ENCODE results near the gene XPO4.

Gene XPO4

DNA sequence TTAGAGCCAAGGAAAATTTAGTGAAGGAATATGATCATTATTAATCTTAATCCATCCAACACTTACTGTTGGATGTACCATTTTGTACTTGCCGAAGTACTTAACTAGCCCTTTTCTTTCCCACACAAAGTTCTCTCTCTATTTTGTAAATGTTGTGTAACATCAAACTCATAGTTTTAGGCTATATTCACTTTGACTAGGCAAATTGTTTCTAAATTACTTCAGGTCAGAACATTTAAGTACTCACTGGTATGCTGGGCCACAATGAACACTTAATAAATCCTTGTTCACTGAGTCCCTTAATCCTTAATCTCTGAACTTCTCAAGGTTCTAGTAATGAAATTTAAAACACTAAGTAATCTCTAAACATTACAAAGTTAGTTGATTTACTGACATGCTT lies 79.5 kb downstream of the XPO4 start:
- H3K4me2 ChIP-seq (ENCODE audit: low read length): no peak overlapping the region
- H3K9ac ChIP-seq (ENCODE audit: low read length): no peak overlapping the region
- H3K4me1 ChIP-seq (ENCODE audit: low read length): peaks cover under 1% of the 10 kb centered on the region; the same call in 1 of the 2 replicates
- TF ChIP-seq, protein P1, sequence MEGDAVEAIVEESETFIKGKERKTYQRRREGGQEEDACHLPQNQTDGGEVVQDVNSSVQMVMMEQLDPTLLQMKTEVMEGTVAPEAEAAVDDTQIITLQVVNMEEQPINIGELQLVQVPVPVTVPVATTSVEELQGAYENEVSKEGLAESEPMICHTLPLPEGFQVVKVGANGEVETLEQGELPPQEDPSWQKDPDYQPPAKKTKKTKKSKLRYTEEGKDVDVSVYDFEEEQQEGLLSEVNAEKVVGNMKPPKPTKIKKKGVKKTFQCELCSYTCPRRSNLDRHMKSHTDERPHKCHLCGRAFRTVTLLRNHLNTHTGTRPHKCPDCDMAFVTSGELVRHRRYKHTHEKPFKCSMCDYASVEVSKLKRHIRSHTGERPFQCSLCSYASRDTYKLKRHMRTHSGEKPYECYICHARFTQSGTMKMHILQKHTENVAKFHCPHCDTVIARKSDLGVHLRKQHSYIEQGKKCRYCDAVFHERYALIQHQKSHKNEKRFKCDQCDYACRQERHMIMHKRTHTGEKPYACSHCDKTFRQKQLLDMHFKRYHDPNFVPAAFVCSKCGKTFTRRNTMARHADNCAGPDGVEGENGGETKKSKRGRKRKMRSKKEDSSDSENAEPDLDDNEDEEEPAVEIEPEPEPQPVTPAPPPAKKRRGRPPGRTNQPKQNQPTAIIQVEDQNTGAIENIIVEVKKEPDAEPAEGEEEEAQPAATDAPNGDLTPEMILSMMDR (IDR thresholded peaks at IDR 0.05; ENCODE audit: low read depth, low read length): no peak
- TF ChIP-seq EZH2phosphoT487 (IDR thresholded peaks at IDR 0.05; ENCODE audit: low read depth): no peak
- H3K79me2 ChIP-seq (ENCODE audit: low read length): peaks cover 7% of the 10 kb centered on the region; the same call in 1 of the 2 replicates
- no peaks in the 10 kb centered on the region for H3K9me3 ChIP-seq (ENCODE audit: insufficient read depth, low read length)
- no peak overlapping the region for H2AFZ ChIP-seq (ENCODE audit: low read depth, low read length)
- H3K36me3 ChIP-seq (replicated peaks; ENCODE audit: low read depth, low read length): peaks cover 28% of the 10 kb centered on the region
- no peak overlapping the region for H3K27ac ChIP-seq (ENCODE audit: low read length)
- H3K27me3 ChIP-seq (ENCODE audit: low read depth, low read length): no peaks in the 10 kb centered on the region
- H4K20me1 ChIP-seq (ENCODE audit: insufficient read depth, low read length): 0 out of 2 replicates have a peak, but pooled peaks cover 4% of the 10 kb centered on the region
- no peak overlapping the region for H3K4me3 ChIP-seq (ENCODE audit: low read length)

DNA sequence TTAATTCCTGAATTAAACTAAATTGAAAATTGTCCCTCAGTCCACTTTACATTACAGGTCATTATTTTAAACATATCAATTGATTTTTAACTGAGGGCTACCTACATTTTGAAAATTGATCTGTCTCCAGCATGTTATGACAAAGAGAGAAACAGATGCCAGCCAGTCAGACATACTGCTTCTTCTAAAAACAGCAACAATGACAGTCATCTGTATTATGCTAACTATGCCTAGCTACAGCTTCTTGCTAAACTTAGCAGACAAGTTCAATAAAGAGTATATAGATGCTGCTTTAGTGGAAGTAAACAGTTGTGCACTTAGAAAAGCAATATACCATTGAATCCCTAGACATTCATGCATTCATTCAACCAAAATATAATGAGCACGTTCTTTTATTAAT lies 80.1 kb downstream of the XPO4 start:
- Histone ChIP-seq H3K27ac (ENCODE audit: low read length) (no peak overlapping the region), H3K4me1 (ENCODE audit: low read length) (no peaks in the 10 kb centered on the region), H4K20me1 (ENCODE audit: insufficient read depth, low read length) (0 out of 2 replicates have a peak, but pooled peaks cover 4% of the 10 kb centered on the region), H3K27me3 (ENCODE audit: low read depth, low read length) (no peaks in the 10 kb centered on the region), H3K9ac (ENCODE audit: low read length) (no peak overlapping the region), H3K4me3 (ENCODE audit: low read length) (no peak overlapping the region), H3K9me3 (ENCODE audit: insufficient read depth, low read length) (no peaks in the 10 kb centered on the region), H2AFZ (ENCODE audit: low read depth, low read length) (no peak overlapping the region), H3K36me3 (replicated peaks; ENCODE audit: low read depth, low read length) (peaks cover 31% of the 10 kb centered on the region), H3K4me2 (ENCODE audit: low read length) (no peak overlapping the region), H3K79me2 (ENCODE audit: low read length) (0 out of 2 replicates have a peak, but pooled peaks cover 3% of the 10 kb centered on the region)
- no peak for TF ChIP-seq EZH2phosphoT487 (IDR thresholded peaks at IDR 0.05; ENCODE audit: low read depth)
- TF ChIP-seq, protein P1 (IDR thresholded peaks at IDR 0.05; ENCODE audit: low read depth, low read length): no peak

DNA sequence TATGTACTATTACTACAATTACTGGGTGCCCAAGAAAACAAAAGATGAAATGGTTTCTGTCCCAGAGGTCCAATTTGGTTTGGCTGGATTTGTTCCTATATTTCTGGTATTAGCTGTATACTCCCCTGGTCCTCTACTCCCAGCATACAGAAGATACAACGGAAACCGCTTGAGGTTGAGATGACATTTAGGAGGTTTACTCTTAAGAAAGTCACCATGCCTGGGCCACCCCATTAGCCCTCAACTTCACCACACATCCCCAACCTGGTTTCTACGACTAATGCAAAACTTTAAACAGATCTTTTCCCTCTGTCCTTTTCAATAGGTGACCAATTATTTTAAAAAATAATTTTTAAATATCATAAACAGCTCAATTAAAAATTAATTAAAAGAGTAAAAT lies 82.8 kb downstream of the XPO4 start:
- peaks cover 26% of the 10 kb centered on the region for H3K36me3 ChIP-seq (replicated peaks; ENCODE audit: low read depth, low read length)
- 0 out of 2 replicates have a peak, but pooled peaks cover 4% of the 10 kb centered on the region for H4K20me1 ChIP-seq (ENCODE audit: insufficient read depth, low read length)
- H3K4me1 ChIP-seq (ENCODE audit: low read length): no peaks in the 10 kb centered on the region
- no peak overlapping the region for H3K4me2 ChIP-seq (ENCODE audit: low read length)
- no peak overlapping the region for H3K27ac ChIP-seq (ENCODE audit: low read length)
- H3K27me3 ChIP-seq (ENCODE audit: low read depth, low read length): no peaks in the 10 kb centered on the region
- H3K4me3 ChIP-seq (ENCODE audit: low read length): no peak overlapping the region
- H3K9ac ChIP-seq (ENCODE audit: low read length): no peak overlapping the region
- TF ChIP-seq EZH2phosphoT487 (IDR thresholded peaks at IDR 0.05; ENCODE audit: low read depth): no peak
- TF ChIP-seq, protein P1 (IDR thresholded peaks at IDR 0.05; ENCODE audit: low read depth, low read length): no peak
- peaks cover 8% of the 10 kb centered on the region for H3K79me2 ChIP-seq (ENCODE audit: low read length)
- H3K9me3 ChIP-seq (ENCODE audit: insufficient read depth, low read length): no peaks in the 10 kb centered on the region
- no peak overlapping the region for H2AFZ ChIP-seq (ENCODE audit: low read depth, low read length)

DNA sequence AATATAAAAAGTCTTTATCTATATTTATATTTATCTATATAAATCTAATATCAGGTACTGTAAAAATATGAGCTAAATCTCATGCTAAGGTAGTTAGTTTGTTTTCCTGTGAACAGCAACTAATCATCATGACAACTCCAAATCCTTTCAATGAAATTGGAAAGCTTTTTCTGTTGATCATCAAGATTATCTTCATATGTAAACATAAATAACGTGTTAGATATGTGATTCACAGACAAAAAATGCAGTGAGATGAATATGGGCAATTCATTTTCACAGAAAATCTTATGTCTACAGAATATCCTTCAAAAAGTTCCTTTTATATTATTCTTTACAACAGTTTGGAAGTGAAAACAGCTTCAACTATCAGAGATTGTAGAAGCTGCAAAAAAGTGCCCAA lies 87.1 kb downstream of the XPO4 start:
- TF ChIP-seq EZH2phosphoT487 (IDR thresholded peaks at IDR 0.05; ENCODE audit: low read depth): no peak
- TF ChIP-seq, protein P1 (IDR thresholded peaks at IDR 0.05; ENCODE audit: low read depth, low read length): no peak
- no peaks in the 10 kb centered on the region for H3K9me3 ChIP-seq (ENCODE audit: insufficient read depth, low read length)
- H3K4me1 ChIP-seq (ENCODE audit: low read length): no peaks in the 10 kb centered on the region
- no peak overlapping the region for H3K27ac ChIP-seq (ENCODE audit: low read length)
- H3K9ac ChIP-seq (ENCODE audit: low read length): no peak overlapping the region
- H3K4me3 ChIP-seq (ENCODE audit: low read length): no peak overlapping the region
- H3K4me2 ChIP-seq (ENCODE audit: low read length): no peak overlapping the region
- H4K20me1 ChIP-seq (ENCODE audit: insufficient read depth, low read length): 0 out of 2 replicates have a peak, but pooled peaks cover under 1% of the 10 kb centered on the region
- H3K36me3 ChIP-seq (replicated peaks; ENCODE audit: low read depth, low read length): peaks cover 17% of the 10 kb centered on the region
- peaks cover 21% of the 10 kb centered on the region for H3K79me2 ChIP-seq (ENCODE audit: low read length)
- no peak overlapping the region for H2AFZ ChIP-seq (ENCODE audit: low read depth, low read length)
- no peaks in the 10 kb centered on the region for H3K27me3 ChIP-seq (ENCODE audit: low read depth, low read length)

All from OCI-LY3 (cell line).